CD8-positive, alpha-beta memory T cell (primary cell): ENCODE measurements around the gene MCM10. TPM values are rescaled to one million over a fixed set of nuclear protein-coding genes. Genes with fewer than 3 reads are reported as not detected.

Source experiments
- CTCF ChIA-PET: fragments of 350-600 bp; sonication (Branson Sonifier 250); formaldehyde crosslinking; loops from one replicate; lab custom pipeline; 2021; ENCODE audit warnings: antibody characterized with exemption; lab: Charles Lee
- POLR2A ChIA-PET: fragments of 350-600 bp; sonication (Branson Sonifier 250); formaldehyde crosslinking; loops from one replicate; lab custom pipeline; 2021; ENCODE audit warnings: antibody characterized with exemption; lab: Charles Lee
- DNase-seq, 5 donors: peaks; one replicate each; pipeline versions ENCODE4 v3.0.0 to v3.0.0-alpha.2; 2020 to 2022; ENCODE audit warnings: mixed read lengths in 1 of 5
- H3K27ac ChIP-seq: one replicate; pipeline ENCODE4 v1.7.0; 2013; ENCODE audit warnings: low read depth, mild to moderate bottlenecking, low read length, moderate library complexity
- H3K27me3 ChIP-seq: 2 replicates; pipeline ENCODE4 v1.7.0; 2013; ENCODE audit warnings: low read length, mild to moderate bottlenecking; ENCODE audit not compliant: insufficient read depth, poor library complexity, severe bottlenecking
- H3K36me3 ChIP-seq: 2 replicates; pipeline ENCODE4 v1.7.0; 2013; ENCODE audit warnings: mild to moderate bottlenecking, low read length, moderate library complexity; ENCODE audit not compliant: insufficient read depth
- H3K4me1 ChIP-seq: 2 replicates; pipeline ENCODE4 v1.7.0; 2013; ENCODE audit warnings: mild to moderate bottlenecking, low read length, moderate library complexity; ENCODE audit not compliant: insufficient read depth
- H3K4me3 ChIP-seq: 2 replicates; pipeline ENCODE4 v1.7.0; 2013; ENCODE audit warnings: mild to moderate bottlenecking, low read length
- H3K9me3 ChIP-seq: 2 replicates; pipeline ENCODE4 v1.7.0; 2013; ENCODE audit warnings: mild to moderate bottlenecking, low read length
- H3K27ac Mint-ChIP-seq, 8 donors: one replicate each; pipeline ENCODE4 v1.8.0; 2020 to 2021; ENCODE audit warnings: mixed read lengths in 8 of 8, mild to moderate bottlenecking in 6 of 8, inconsistent platforms in 3 of 8, moderate library complexity in 3 of 8
- H3K27me3 Mint-ChIP-seq, 2 donors: one replicate each; pipeline ENCODE4 v1.8.0; 2020 to 2021; ENCODE audit warnings: mixed read lengths in 2 of 2, mild to moderate bottlenecking in 1 of 2, moderate library complexity in 1 of 2
- H3K36me3 Mint-ChIP-seq, 3 donors: one replicate each; pipeline ENCODE4 v1.8.0; 2020 to 2021; ENCODE audit warnings: mixed read lengths in 3 of 3, inconsistent platforms in 1 of 3, mild to moderate bottlenecking in 1 of 3
- H3K4me1 Mint-ChIP-seq, 3 donors: one replicate each; pipeline ENCODE4 v1.8.0; 2020 to 2021; ENCODE audit warnings: mixed read lengths in 3 of 3, inconsistent platforms in 1 of 3, mild to moderate bottlenecking in 1 of 3
- H3K4me3 Mint-ChIP-seq, 7 donors: one replicate each; pipeline ENCODE4 v1.8.0; 2020 to 2021; ENCODE audit warnings: mixed read lengths in 7 of 7, mild to moderate bottlenecking in 6 of 7, moderate library complexity in 4 of 7, inconsistent platforms in 2 of 7
- H3K9me3 Mint-ChIP-seq, 5 donors: one replicate each; pipeline ENCODE4 v1.8.0; 2020 to 2022; ENCODE audit warnings: mixed read lengths in 5 of 5, mild to moderate bottlenecking in 3 of 5, moderate library complexity in 2 of 5, inconsistent platforms in 1 of 5
- polyA plus RNA-seq: library from polyadenylated mRNA; unstranded; fragments of 300-500 nt; fragmentation: Illumina TruSeq; gene quantifications from one replicate; pipeline ENCODE4 v1.2.3, GENCODE V29; 2021
- total RNA-seq, 2 experiments: library from RNA; stranded (reverse); gene quantifications; one replicate each; pipeline ENCODE4 v1.2.3, GENCODE V29; 2021

Gene MCM10
- total and polyA plus RNA-seq, 3 experiments from 2014 or later = 71.3 to 73.1 TPM; not detected in 1

GRCh38 chr10:13256627-13257026 lies 95.3 kb downstream of the MCM10 start:
- Histone ChIP-seq H3K27ac (no peak overlapping the region), H3K4me1 (no peaks in the 10 kb centered on the region), H3K4me3 (no peak overlapping the region), H3K27me3 (no peaks in the 10 kb centered on the region), H3K36me3 (no peaks in the 10 kb centered on the region), H3K9me3 (no peaks in the 10 kb centered on the region)
- CTCF ChIA-PET = no interaction called here
- Mint-ChIP-seq H3K4me1 (no peaks in the 10 kb centered on the region), H3K9me3 (peaks cover 0 to 2% (median 0%) of the 10 kb centered on the region in 5 donors), H3K36me3 (no peaks in the 10 kb centered on the region), H3K27ac (no peak overlapping the region), H3K27me3 (peaks cover 17 to 28% of the 10 kb centered on the region in 2 donors), H3K4me3 (no peak overlapping the region)
- POLR2A ChIA-PET = no interaction called here
- DNase-seq = no peak

GRCh38 chr10:13257621-13258140 lies 96.3 kb downstream of the MCM10 start:
- CTCF ChIA-PET = no interaction called here
- H3K27ac ChIP-seq = no peak overlapping the region
- Mint-ChIP-seq H3K36me3 (peaks cover 0 to 3% (median 0%) of the 10 kb centered on the region in 3 donors), H3K27ac (no peak overlapping the region), H3K9me3 (peaks cover 0 to 3% (median 0%) of the 10 kb centered on the region in 5 donors), H3K4me1 (no peaks in the 10 kb centered on the region), H3K4me3 (no peak overlapping the region), H3K27me3 (peaks cover 17 to 33% of the 10 kb centered on the region in 2 donors)
- H3K27me3 ChIP-seq = no peaks in the 10 kb centered on the region
- no peaks in the 10 kb centered on the region for H3K9me3 ChIP-seq
- DNase-seq = no peak
- H3K4me1 ChIP-seq = no peaks in the 10 kb centered on the region
- H3K36me3 ChIP-seq = no peaks in the 10 kb centered on the region
- POLR2A ChIA-PET = no interaction called here
- no peak overlapping the region for H3K4me3 ChIP-seq

Other genes with a start within 250 kb of the MCM10 start
- not detected for gene CCDC3, start 159.8 kb upstream of the MCM10 start, total RNA-seq
- not detected for gene CCDC3, start 159.8 kb upstream of the MCM10 start, polyA plus RNA-seq
- gene OPTN, start 61.4 kb upstream of the MCM10 start, total RNA-seq = 10 to 100 TPM; 53.4 to 55.3 TPM
- gene OPTN, start 61.4 kb upstream of the MCM10 start, polyA plus RNA-seq = 96.9 TPM
- not detected for gene UCMA, start 72.8 kb downstream of the MCM10 start, total RNA-seq
- gene UCMA, start 72.8 kb downstream of the MCM10 start, polyA plus RNA-seq = not detected
- gene PHYH, start 138.5 kb downstream of the MCM10 start, total RNA-seq = 10 to 100 TPM; 15.6 to 15.7 TPM
- 16.5 TPM for gene PHYH, start 138.5 kb downstream of the MCM10 start, polyA plus RNA-seq
- 10 to 100 TPM; 52.0 to 59.4 TPM for gene SEPHS1, start 186.7 kb downstream of the MCM10 start, total RNA-seq
- 22.4 TPM for gene SEPHS1, start 186.7 kb downstream of the MCM10 start, polyA plus RNA-seq